Naive B cell (primary cell): ENCODE measurements around the gene BRF1. TPM values are rescaled to one million over a fixed set of nuclear protein-coding genes. Genes with fewer than 3 reads are reported as not detected.
A peak's percentile ranks its signal among the peaks of the same experiment; 100 is the strongest.

ENCODE experiments used
- ATAC-seq, 2 donors: fragments of 150-1000 bp; cut with Tn5 transposase; 2 replicates each; pipeline ENCODE4 v1.10.0; 2021; ENCODE audit warnings: low read depth in 2 of 2, mild to moderate bottlenecking in 2 of 2, moderate library complexity in 2 of 2
- DNase-seq: peaks from one replicate; pipeline ENCODE4 v3.0.0; 2022
- H3K27ac Mint-ChIP-seq, 6 donors: one replicate each; pipeline ENCODE4 v1.8.0; 2020 to 2022; ENCODE audit warnings: mild to moderate bottlenecking in 6 of 6, mixed read lengths in 6 of 6, moderate library complexity in 5 of 6, inconsistent platforms in 2 of 6
- H3K27me3 Mint-ChIP-seq, 3 donors: one replicate each; pipeline ENCODE4 v1.8.0; 2021 to 2022; ENCODE audit warnings: mixed read lengths in 3 of 3, mild to moderate bottlenecking in 1 of 3
- H3K36me3 Mint-ChIP-seq, 2 donors: one replicate each; pipeline ENCODE4 v1.8.0; 2020 to 2022; ENCODE audit warnings: mixed read lengths in 2 of 2, inconsistent platforms in 1 of 2, mild to moderate bottlenecking in 1 of 2
- H3K4me1 Mint-ChIP-seq, 3 donors: one replicate each; pipeline ENCODE4 v1.8.0; 2020 to 2022; ENCODE audit warnings: mixed read lengths in 3 of 3, inconsistent platforms in 1 of 3, mild to moderate bottlenecking in 1 of 3, moderate library complexity in 1 of 3
- H3K4me3 Mint-ChIP-seq, 8 donors: one replicate each; pipeline ENCODE4 v1.8.0; 2020 to 2022; ENCODE audit warnings: mild to moderate bottlenecking in 8 of 8, mixed read lengths in 8 of 8, moderate library complexity in 8 of 8, inconsistent platforms in 2 of 8
- H3K9me3 Mint-ChIP-seq, 7 donors: one replicate each; pipeline ENCODE4 v1.8.0; 2020 to 2022; ENCODE audit warnings: mixed read lengths in 7 of 7, mild to moderate bottlenecking in 5 of 7, inconsistent platforms in 2 of 7, moderate library complexity in 1 of 7
- polyA plus RNA-seq, 6 donors: library from polyadenylated mRNA; unstranded; fragments of 300-500 nt; fragmentation: Illumina TruSeq; gene quantifications; one replicate each; pipeline ENCODE4 v1.2.3, GENCODE V29; 2021; ENCODE audit warnings: low read depth in 6 of 6

BRF1 gene
- polyA plus RNA-seq, 6 donors from 2014 or later, result 3.1 to 8.9 (median 6.0) TPM

DNA sequence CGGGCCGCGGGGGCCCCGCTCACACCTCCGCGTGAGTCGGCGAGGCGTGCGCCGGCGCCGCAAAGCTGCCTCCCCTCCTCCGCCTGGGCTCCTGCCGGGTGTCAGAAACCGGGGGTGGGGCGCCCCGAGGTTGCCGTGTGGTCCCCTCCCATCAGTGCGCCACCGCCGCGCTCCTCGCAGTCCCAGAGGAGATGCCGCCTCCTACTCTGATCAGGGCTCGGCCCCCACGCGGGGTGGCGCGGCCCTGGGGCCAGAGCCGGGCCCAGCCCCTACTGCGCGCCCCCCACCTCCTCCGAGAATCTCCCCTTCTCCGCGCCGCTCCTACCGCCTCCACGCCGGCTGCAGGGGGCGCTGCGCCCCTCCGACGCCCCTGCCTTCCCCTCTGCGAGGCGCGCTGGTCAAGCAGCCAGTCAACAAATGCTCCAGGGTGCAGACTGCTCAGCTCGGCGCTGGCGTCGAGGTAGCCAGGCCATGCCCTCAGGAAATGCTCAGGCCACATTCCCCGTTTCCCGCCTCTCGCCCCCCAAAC lies 131.8 kb downstream of the BRF1 start:
- Mint-ChIP-seq H3K36me3 (peaks cover 0 to 7% of the 10 kb centered on the region in 2 donors), H3K4me3 (peak overlapping the region in 7 of 8 donors; percentile 54 to 89 (median 80)), H3K27me3 (peaks cover 5 to 37% (median 25%) of the 10 kb centered on the region in 3 donors), H3K9me3 (no peaks in the 10 kb centered on the region), H3K27ac (peak overlapping the region in 1 of 6 donors; percentile 61), H3K4me1 (peaks cover 11 to 18% (median 17%) of the 10 kb centered on the region in 3 donors)
- ATAC-seq, result peak; percentile 44
- peak; percentile 40 for DNase-seq

DNA sequence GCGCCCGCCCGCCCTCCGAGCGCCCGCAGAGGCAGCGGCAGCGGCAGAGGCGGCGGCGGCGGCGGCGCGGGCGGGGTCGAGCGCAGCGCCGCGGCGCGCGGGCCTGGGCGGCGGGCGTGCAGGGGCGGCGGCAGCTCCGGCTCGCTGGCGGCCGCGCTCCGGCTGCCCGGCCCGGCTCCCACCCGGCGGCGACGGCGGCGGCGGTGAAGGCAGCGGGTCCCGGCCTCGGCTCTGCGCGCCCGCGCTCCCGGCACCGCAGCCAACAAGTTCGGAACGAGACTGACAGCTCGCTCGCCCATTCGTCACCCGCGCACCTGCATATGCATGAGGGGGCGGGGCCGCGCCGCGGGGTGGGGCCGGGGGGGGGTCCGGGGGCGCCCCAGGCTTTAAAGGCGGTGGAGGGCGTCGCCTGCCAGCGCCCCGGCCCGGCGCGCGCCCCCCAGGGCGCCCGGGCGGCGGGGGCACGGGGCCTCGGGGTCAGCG lies 132.3 kb downstream of the BRF1 start, which contains the start of gene JAG2:
JAG2 (minus strand) TSS at position 281 of the 483 bp plus-strand sequence. CDS start 356 bp downstream, outside the sequence.
- H3K4me1 Mint-ChIP-seq, result peaks cover 11 to 18% (median 17%) of the 10 kb centered on the region in 3 donors
- peak within 1 kb of the TSS in 4 of 6 donors; percentile 61 to 88 (median 76) for H3K27ac Mint-ChIP-seq
- ATAC-seq, result peak; percentile 40 to 46
- H3K36me3 Mint-ChIP-seq, result peaks cover 0 to 7% of the 10 kb centered on the region in 2 donors
- peaks cover 5 to 37% (median 25%) of the 10 kb centered on the region in 3 donors for H3K27me3 Mint-ChIP-seq
- peak within 1 kb of the TSS; percentile 54 to 89 (median 82) for H3K4me3 Mint-ChIP-seq
- peak; percentile 30 for DNase-seq
- H3K9me3 Mint-ChIP-seq, result no peaks in the 10 kb centered on the region

DNA sequence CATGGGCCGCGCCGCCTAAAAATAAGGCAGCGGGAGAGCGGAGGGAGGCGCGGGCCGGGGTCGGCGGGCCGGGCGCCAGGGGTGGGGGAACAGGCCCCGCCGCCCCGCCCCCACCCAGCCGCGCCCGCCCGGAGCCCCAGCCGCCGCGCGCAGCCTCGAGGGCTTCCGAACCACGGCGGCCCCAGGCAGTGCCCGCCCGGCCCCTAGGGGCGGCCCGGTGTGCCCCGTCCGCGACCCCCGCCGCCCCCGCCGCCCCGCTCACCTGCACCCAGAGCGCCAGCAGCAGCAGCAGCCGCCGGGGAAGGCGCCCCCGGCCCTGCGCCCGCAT lies 132.7 kb downstream of the BRF1 start:
- Mint-ChIP-seq H3K27me3 (peaks cover 5 to 32% (median 25%) of the 10 kb centered on the region in 3 donors), H3K36me3 (peaks cover 0 to 7% of the 10 kb centered on the region in 2 donors), H3K4me1 (peaks cover 11 to 17% (median 14%) of the 10 kb centered on the region in 3 donors), H3K4me3 (peak overlapping the region in 6 of 8 donors; percentile 51 to 79 (median 63)), H3K9me3 (no peaks in the 10 kb centered on the region), H3K27ac (no peak overlapping the region)
- ATAC-seq (no peak), DNase-seq (no peak)

DNA sequence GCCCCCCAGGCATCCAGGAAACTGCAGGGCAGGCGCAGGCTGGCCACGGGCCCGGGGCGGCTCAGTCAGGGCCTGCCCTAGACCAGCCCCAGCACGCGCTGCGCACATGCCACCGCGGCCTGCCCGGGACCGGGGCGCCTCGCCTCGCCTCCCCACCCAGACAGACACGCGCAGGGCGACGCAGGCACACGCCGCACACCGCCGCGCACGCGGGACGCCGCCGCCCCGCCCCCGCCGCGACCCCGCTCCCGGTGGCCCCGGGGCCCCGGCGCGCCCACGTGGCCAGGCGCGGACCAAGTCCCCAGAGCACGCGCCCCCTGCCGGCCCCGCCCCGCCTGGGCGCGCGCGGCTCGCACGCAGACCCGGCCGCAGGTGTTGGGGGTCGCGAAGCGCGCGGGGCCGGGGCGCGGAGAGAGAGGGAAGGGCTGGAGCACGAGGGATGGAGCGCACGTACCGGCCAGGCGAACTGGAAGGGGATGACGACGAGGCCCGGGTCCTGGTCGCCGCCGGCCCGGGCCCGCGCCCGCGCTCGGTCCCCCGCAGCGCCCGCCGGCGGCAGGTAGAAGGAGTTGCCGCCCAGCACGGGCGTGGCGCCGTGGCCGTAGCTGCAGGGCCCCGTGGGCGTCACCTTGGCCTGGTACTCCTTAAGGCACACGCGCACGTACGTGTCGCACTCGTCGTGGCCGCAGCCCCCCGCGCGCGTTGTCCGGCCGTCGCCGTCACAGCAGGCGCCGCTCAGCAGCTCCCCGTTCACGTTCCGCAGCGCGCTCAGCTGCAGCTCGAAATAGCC lies 133.3 kb downstream of the BRF1 start:
- ATAC-seq, result peak; percentile 26 to 38
- Mint-ChIP-seq H3K9me3 (no peaks in the 10 kb centered on the region), H3K4me3 (peak overlapping the region in 6 of 8 donors; percentile 51 to 80 (median 63)), H3K27me3 (peaks cover 5 to 31% (median 25%) of the 10 kb centered on the region in 3 donors), H3K27ac (no peak overlapping the region), H3K36me3 (peaks cover 0 to 7% of the 10 kb centered on the region in 2 donors), H3K4me1 (peaks cover 11 to 17% (median 14%) of the 10 kb centered on the region in 3 donors)
- peak; percentile 17 for DNase-seq

DNA sequence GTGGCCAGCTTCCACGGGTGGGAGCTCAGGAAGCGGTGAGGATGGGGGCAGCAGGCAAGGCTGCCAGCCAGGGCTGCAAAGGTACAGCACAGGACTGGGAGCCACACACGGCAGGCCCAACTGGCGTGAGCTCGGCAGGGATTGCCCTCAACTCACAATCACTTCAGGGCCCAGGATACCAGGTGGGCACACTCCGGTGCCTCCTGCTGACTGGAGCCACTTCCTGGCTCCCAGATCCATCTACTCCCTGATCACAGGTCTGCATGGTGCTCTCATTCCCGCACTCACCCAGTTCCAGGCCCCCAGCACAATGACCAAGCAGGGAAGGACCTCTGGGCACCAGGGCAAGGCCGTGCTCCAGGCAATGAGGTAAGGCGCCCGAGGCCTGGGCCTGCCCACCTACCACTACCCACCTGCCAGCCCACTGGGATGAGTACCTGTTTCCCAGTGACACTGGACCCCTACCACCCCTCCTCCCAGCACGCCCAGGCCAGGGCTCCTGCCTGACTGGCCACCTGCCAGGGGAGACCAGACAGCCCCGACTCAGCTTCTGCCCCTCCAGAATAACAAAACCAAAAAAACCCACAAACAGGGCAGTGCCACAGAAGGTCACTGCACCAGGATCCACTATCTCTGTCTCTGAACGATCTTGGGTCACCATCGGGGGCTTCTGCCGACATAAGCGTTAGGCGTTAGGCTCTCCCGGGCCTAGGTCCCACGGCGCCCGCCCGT lies 134.1 kb downstream of the BRF1 start:
- ATAC-seq (no peak), DNase-seq (no peak)
- H3K36me3 Mint-ChIP-seq, result peaks cover 0 to 7% of the 10 kb centered on the region in 2 donors
- peaks cover 9 to 17% (median 14%) of the 10 kb centered on the region in 3 donors for H3K4me1 Mint-ChIP-seq
- peaks cover 5 to 28% (median 21%) of the 10 kb centered on the region in 3 donors for H3K27me3 Mint-ChIP-seq
- H3K4me3 Mint-ChIP-seq, result peak overlapping the region; percentile 18 to 84 (median 60)
- no peaks in the 10 kb centered on the region for H3K9me3 Mint-ChIP-seq
- no peak overlapping the region for H3K27ac Mint-ChIP-seq

DNA sequence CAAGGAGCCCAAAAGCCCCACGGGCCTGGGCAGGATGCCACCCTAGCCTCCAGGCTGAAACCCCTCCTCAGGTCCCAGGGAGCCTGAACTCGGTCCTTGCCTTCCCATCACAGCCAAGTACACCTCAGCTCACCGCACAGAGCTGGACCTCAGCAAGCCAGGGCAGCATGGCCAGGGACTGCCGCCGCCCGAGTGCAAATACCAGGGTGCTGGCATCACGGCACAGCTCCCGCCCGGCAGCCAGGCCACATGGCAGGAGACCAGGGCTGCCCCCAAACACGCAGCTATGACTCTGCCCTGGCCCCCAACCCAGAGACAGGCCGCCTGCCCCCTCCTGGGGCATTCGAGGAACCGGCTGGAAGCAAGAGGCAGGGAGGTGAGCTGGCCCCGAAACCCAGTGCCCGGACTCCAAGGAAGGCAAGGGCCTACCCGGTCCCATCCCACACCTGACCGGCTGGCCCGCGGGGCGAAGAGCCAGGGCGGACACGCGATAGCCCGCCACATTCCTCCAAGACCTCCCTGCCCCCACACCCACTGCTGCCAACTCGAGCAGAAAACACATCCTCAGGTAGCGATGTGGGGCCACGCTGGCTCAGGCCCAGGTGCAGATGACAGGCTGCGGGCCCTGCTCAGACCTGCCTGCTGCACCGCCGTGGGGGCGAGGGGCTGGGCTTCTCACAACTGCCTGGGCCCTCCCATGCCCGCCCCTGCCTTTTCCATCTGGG lies 134.9 kb downstream of the BRF1 start:
- DNase-seq, result no peak
- Mint-ChIP-seq H3K27ac (no peak overlapping the region), H3K36me3 (peaks cover 0 to 7% of the 10 kb centered on the region in 2 donors), H3K4me3 (peak overlapping the region in 2 of 8 donors; percentile 12 to 61), H3K4me1 (peaks cover 7 to 17% (median 14%) of the 10 kb centered on the region in 3 donors), H3K9me3 (no peaks in the 10 kb centered on the region), H3K27me3 (peaks cover 5 to 25% (median 17%) of the 10 kb centered on the region in 3 donors)
- ATAC-seq, result no peak

DNA sequence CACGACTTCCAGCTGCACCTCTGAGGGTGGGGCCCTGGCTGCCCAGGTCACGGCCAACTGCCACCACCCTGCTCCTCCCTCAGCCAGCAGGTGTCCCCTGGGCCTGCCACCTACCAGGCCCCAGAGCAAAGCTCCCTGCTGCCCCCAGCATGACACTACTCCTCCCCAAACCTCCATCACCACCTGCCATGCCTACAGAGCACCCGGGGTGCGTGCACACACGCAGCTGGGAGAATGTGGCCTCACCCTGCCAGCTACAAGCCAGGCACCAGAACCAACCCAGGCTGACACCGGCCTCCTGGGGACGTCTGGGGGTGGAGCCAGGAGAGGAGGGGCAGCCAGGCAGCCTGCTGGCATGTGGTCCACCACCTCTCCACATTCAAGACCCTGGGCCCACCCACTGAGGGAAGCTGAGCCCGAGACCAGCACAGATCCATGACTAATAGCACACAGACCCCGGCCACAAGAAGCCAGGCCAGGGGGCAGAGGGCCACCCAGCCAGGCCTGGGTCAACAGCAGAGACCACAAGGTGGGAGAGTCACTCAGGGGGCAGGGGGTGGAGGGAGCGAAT lies 135.6 kb downstream of the BRF1 start:
- Mint-ChIP-seq H3K9me3 (no peaks in the 10 kb centered on the region), H3K27me3 (peaks cover 5 to 20% (median 11%) of the 10 kb centered on the region in 3 donors), H3K27ac (no peak overlapping the region), H3K4me3 (peak overlapping the region in 4 of 8 donors; percentile 16 to 52 (median 30)), H3K36me3 (peaks cover 0 to 7% of the 10 kb centered on the region in 2 donors), H3K4me1 (peaks cover 7 to 21% (median 12%) of the 10 kb centered on the region in 3 donors)
- DNase-seq, result no peak
- peak in 1 of 2 donors; percentile 17 for ATAC-seq

DNA sequence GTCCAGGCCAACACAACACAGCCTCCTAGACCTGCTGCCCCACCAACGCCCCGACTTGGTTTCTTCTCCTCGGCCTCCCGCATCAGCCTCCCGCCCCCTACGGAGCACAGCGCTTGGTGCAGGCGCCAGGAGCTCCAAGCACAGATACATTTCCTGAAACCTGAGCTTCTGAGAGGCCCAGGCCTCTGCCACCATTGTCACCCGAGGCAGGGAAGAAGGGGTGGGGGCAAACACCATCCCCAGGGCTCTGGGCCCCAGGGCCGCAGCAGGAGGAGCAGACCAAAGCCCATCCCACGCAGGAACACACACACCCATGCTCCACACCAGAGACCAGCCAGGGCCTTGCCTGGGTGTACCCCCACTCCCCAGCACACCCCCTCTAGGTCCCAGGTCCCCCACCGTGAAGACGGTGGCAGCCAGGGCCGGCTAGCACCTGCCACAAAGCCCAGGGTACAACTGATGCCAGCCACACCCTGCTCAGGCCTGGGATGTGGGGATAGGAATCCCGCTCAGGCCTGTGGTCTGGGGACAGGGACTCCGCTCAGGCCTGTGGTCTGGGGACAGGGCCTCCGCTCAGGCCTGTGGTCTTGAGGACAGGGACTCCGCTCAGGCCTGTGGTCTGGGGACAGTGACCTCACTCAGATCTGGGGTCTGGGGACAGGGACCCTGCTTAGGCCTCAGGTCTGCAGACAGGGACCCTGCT lies 137.6 kb downstream of the BRF1 start:
- ATAC-seq (no peak), DNase-seq (no peak)
- Mint-ChIP-seq H3K9me3 (no peaks in the 10 kb centered on the region), H3K27ac (peak overlapping the region in 1 of 6 donors; percentile 75), H3K36me3 (no peaks in the 10 kb centered on the region), H3K27me3 (peaks cover 0 to 8% (median 0%) of the 10 kb centered on the region in 3 donors), H3K4me3 (no peak overlapping the region), H3K4me1 (peaks cover 0 to 17% (median 6%) of the 10 kb centered on the region in 3 donors)

DNA sequence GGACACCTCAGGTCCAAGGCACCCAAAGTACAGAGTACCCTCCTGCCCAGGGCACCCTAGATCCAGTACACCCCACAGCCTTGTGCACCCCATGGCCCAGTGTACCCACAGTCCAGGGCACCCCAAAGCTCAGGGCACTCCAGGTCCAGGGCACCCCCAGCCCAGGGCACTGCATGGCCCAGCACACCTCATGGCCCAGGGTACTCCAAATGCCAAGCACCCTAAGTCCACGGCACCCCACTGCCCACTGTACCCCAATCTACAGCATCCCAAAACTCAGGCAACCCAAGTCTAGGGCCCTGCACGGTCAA lies 138.2 kb downstream of the BRF1 start:
- no peak for ATAC-seq
- no peak for DNase-seq
- peak overlapping the region in 1 of 6 donors; percentile 75 for H3K27ac Mint-ChIP-seq
- H3K9me3 Mint-ChIP-seq, result no peaks in the 10 kb centered on the region
- H3K27me3 Mint-ChIP-seq, result peaks cover 0 to 8% (median under 1%) of the 10 kb centered on the region in 3 donors
- H3K4me3 Mint-ChIP-seq, result peak overlapping the region in 1 of 8 donors; percentile 36
- H3K4me1 Mint-ChIP-seq, result peaks cover 0 to 17% (median 6%) of the 10 kb centered on the region in 3 donors
- no peaks in the 10 kb centered on the region for H3K36me3 Mint-ChIP-seq

DNA sequence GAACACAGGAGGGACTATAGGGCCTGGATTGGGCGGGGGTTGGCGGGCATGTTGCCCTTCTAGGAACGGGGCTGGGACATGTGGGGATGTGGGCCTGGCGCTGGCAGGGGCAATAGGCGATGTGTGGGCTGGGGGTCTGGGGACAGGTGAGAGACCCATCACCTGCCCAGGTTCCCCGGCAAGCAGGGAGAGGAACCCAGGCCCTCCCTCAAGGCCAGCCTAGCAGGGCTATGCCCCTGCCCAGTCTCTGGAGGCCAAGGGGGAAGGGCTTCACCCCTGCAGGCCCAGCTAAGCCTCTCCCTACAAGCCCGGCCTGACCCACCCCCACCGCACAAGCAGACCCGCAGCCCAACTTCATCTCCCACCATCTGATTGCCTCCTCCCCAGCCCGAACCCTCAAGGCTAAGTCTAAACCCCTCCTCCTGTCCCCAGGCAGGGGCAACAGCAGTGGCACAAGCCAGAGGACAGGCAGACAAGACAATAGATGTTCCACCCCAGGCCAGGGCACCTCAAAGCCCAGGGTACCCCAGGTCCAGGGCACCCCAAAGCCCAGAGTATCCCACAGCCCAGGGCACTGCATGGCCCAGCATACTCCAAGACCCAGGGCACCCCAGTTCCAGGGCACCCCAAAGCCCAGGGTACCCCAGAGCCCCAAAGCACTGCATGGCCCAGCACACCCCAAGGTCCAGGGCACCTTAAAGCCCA lies 138.7 kb downstream of the BRF1 start:
- H3K27me3 Mint-ChIP-seq, result peaks cover 0 to 13% (median 5%) of the 10 kb centered on the region in 3 donors
- ATAC-seq, result no peak
- peaks cover 0 to 3% (median 0%) of the 10 kb centered on the region in 7 donors for H3K9me3 Mint-ChIP-seq
- peaks cover 0 to 5% of the 10 kb centered on the region in 2 donors for H3K36me3 Mint-ChIP-seq
- H3K27ac Mint-ChIP-seq, result peak overlapping the region in 3 of 6 donors; percentile 26 to 76 (median 38)
- no peak for DNase-seq
- peaks cover 0 to 17% (median 6%) of the 10 kb centered on the region in 3 donors for H3K4me1 Mint-ChIP-seq
- peak overlapping the region in 1 of 8 donors; percentile 36 for H3K4me3 Mint-ChIP-seq

DNA sequence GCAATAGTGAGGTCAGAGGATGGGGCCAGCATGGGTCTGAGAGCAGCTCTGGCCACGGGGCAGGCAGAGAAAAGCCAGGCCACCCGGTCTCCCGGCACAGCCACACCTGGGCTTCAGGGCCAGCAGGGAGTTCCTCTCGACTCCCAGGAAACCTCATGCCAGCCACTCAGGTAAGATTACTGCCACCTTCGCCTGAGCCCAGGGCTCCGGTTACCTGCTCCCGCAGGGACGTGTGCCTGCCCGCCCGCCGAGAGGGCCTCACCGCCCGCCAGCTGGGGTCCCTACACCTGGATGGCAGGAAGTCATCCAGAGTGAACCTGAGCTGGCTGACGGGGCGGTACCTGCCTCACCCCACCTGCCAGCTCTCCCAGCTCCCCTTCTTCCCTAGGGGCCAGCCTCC lies 139.5 kb downstream of the BRF1 start:
- DNase-seq (no peak), ATAC-seq (no peak)
- Mint-ChIP-seq H3K27ac (no peak overlapping the region), H3K27me3 (peaks cover 0 to 11% (median 9%) of the 10 kb centered on the region in 3 donors), H3K36me3 (peaks cover 0 to 7% of the 10 kb centered on the region in 2 donors), H3K4me1 (peaks cover 0 to 17% (median 6%) of the 10 kb centered on the region in 3 donors), H3K9me3 (peaks cover 0 to 3% (median 0%) of the 10 kb centered on the region in 7 donors), H3K4me3 (no peak overlapping the region)
